Liver (tissue), 9 donors: ENCODE results near the gene ATXN7L3B. TPM values are rescaled to one million over a fixed set of nuclear protein-coding genes. Genes with fewer than 3 reads are reported as not detected.

ENCODE experiments used
- DNase-seq: peaks from one replicate; pipeline ENCODE4 v3.0.0-alpha.2; 2017; ENCODE audit warnings: low spot score
- H3K27ac ChIP-seq, 2 donors: one replicate each; pipeline ENCODE4 v1.7.0; 2013; ENCODE audit warnings: inconsistent platforms in 2 of 2, low read length in 2 of 2, control low read depth in 1 of 2, low read depth in 1 of 2, mild to moderate bottlenecking in 1 of 2
- H3K27me3 ChIP-seq, 4 donors: one replicate each; pipeline versions ENCODE4 v1.6.1 to v1.7.0; 2013; ENCODE audit warnings: low read length in 3 of 4, inconsistent platforms in 1 of 4, mild to moderate bottlenecking in 1 of 4, moderate library complexity in 1 of 4; ENCODE audit not compliant: control insufficient read depth in 4 of 4, insufficient read depth in 4 of 4
- H3K36me3 ChIP-seq, 4 donors: one replicate each; pipeline versions ENCODE4 v1.6.1 to v1.7.0; 2013; ENCODE audit warnings: low read length in 3 of 4, mild to moderate bottlenecking in 3 of 4, low read depth in 1 of 4, moderate library complexity in 1 of 4; ENCODE audit not compliant: control insufficient read depth in 4 of 4, insufficient read depth in 3 of 4
- H3K4me1 ChIP-seq, 4 donors: one replicate each; pipeline versions ENCODE4 v1.6.1 to v1.7.0; 2013; ENCODE audit warnings: low read length in 3 of 4, mild to moderate bottlenecking in 3 of 4, moderate library complexity in 1 of 4; ENCODE audit not compliant: control insufficient read depth in 4 of 4, insufficient read depth in 4 of 4
- H3K4me3 ChIP-seq, 3 donors: one replicate each; pipeline versions ENCODE4 v1.6.1 to v1.7.0; 2013; ENCODE audit warnings: low read length in 3 of 3, control low read depth in 1 of 3, low read depth in 1 of 3, mild to moderate bottlenecking in 1 of 3
- H3K9ac ChIP-seq, 2 donors: one replicate each; pipeline ENCODE4 v1.7.0; 2013; ENCODE audit warnings: low read length in 2 of 2, mild to moderate bottlenecking in 2 of 2, moderate library complexity in 2 of 2, control low read depth in 1 of 2, low read depth in 1 of 2
- H3K9me3 ChIP-seq, 4 donors: one replicate each; pipeline versions ENCODE4 v1.6.1 to v1.7.0; 2013; ENCODE audit warnings: low read length in 3 of 4; ENCODE audit not compliant: control insufficient read depth in 4 of 4
- EGR1 ChIP-seq, 2 donors: IDR thresholded peaks; 2 replicates each; pipeline ENCODE4 v1.6.1; 2016 to 2018; ENCODE audit warnings: antibody characterized with exemption in 2 of 2, low read depth in 2 of 2
- FOXA1 ChIP-seq: IDR thresholded peaks from 2 replicates; pipeline ENCODE4 v1.6.1; 2016; ENCODE audit warnings: antibody characterized with exemption
- FOXA2 ChIP-seq: IDR thresholded peaks from 2 replicates; pipeline ENCODE4 v1.6.1; 2016; ENCODE audit warnings: antibody characterized with exemption
- GABPA ChIP-seq, 2 donors: IDR thresholded peaks in 1 of 2; conservative IDR thresholded peaks in 1 of 2; 2 replicates each; pipeline ENCODE4 v1.6.1; 2016; ENCODE audit warnings: antibody characterized with exemption in 2 of 2, mild to moderate bottlenecking in 1 of 2, moderate library complexity in 1 of 2
- HNF4A ChIP-seq, 2 donors: conservative IDR thresholded peaks; 2 replicates each; pipeline ENCODE4 v1.6.1; 2016; ENCODE audit warnings: antibody characterized with exemption in 2 of 2, mild to moderate bottlenecking in 2 of 2
- JUND ChIP-seq, 2 donors: IDR thresholded peaks; 2 replicates each; pipeline ENCODE4 v1.6.1; 2016; ENCODE audit warnings: antibody characterized with exemption in 2 of 2
- NR2F2 ChIP-seq: IDR thresholded peaks from 2 replicates; pipeline ENCODE4 v1.6.1; 2016; ENCODE audit warnings: antibody characterized with exemption
- RAD21 ChIP-seq, 2 donors: IDR thresholded peaks; 2 replicates each; pipeline ENCODE4 v1.6.1; 2016; ENCODE audit warnings: antibody characterized with exemption in 2 of 2, mild to moderate bottlenecking in 2 of 2
- RXRA ChIP-seq, 2 donors: IDR thresholded peaks; 2 replicates each; pipeline ENCODE4 v1.6.1; 2017 to 2018; ENCODE audit warnings: antibody characterized with exemption in 2 of 2, mild to moderate bottlenecking in 1 of 2
- SP1 ChIP-seq: IDR thresholded peaks from 2 replicates; pipeline ENCODE4 v1.6.1; 2018; ENCODE audit warnings: antibody characterized with exemption, mild to moderate bottlenecking
- TAF1 ChIP-seq: conservative IDR thresholded peaks from 2 replicates; pipeline ENCODE4 v1.6.1; 2016; ENCODE audit warnings: antibody characterized with exemption, mild to moderate bottlenecking
- YY1 ChIP-seq: IDR thresholded peaks from 2 replicates; pipeline ENCODE4 v1.6.1; 2016; ENCODE audit warnings: antibody characterized with exemption, mild to moderate bottlenecking
- WGBS: extraction: QIAGEN DNeasy Blood & Tissue Kit; methylation state at CpG from one replicate; pipeline ENCODE4 v1.1.7; 2013; 5-methylcytosine and 5-hydroxymethylcytosine counted together
- polyA plus RNA-seq, 2 donors: library from polyadenylated mRNA; stranded (reverse) in 1 of 2; unstranded in 1 of 2; fragments of 200-250 nt in 1 of 2; fragments of >200 nt in 1 of 2; fragmentation: Nextera tagmentation in 1 of 2; extraction: Ambion mirVana in 1 of 2; gene quantifications; one replicate each; pipeline versions ENCODE4 v1.2.1 to v1.2.3, GENCODE V29; 2013 to 2015
- total RNA-seq, 2 donors: library from RNA; depleted of rRNA; stranded (reverse); fragments of >200 nt; gene quantifications; one replicate each; pipeline ENCODE4 v1.2.3, GENCODE V29; 2014
- TF ChIP-seq, protein P1 (sequence below): fragments of 150-350 bp; IDR thresholded peaks from 2 replicates; pipeline ENCODE4 v1.5.1; 2017; ENCODE audit warnings: improper control_type of control experiment, low read depth, low read length; ENCODE audit not compliant: missing input control
- TF ChIP-seq, protein P2 (sequence below): IDR thresholded peaks from 2 replicates; pipeline ENCODE4 v1.6.1; 2016; ENCODE audit warnings: antibody characterized with exemption
- TF ChIP-seq, protein P3 (sequence below): IDR thresholded peaks from 2 replicates; pipeline ENCODE4 v1.6.1; 2016; ENCODE audit warnings: antibody characterized with exemption, mild to moderate bottlenecking
- TF ChIP-seq, protein P4 (sequence below): IDR thresholded peaks from 2 replicates; pipeline ENCODE4 v1.6.1; 2016; ENCODE audit warnings: antibody characterized with exemption
- TF ChIP-seq, protein P5 (sequence below): IDR thresholded peaks from 2 replicates; pipeline ENCODE4 v1.6.1; 2016; ENCODE audit warnings: antibody characterized with exemption
- donor health status: healthy.
- donor health status: healthy.
- donor health status: healthy.
- donor health status: healthy.
- donor health status: healthy.

Gene ATXN7L3B
- total and polyA plus RNA-seq, 4 donors: 9.0 to 19.4 (median 12.6) TPM

DNA sequence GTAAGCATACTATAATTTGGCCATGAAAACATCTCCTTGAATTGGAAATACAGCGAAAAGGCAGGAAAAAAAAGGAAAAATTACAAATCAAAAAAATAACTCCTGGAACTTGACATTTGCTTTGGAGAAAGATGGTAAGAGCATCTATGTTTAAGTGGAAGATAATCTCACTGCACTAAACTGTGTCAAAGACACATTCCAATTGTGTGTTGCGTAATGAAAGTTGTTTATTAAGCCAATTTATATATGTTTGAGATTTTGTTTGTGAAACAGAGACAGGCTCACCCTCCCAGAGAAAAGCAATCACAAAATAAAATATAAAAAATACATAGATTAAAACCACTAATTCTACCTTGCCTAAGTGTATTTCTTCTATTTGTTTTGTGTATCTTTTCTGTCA lies 11.1 kb upstream of the ATXN7L3B start:
- Histone ChIP-seq H3K9me3 (no peaks in the 10 kb centered on the region), H3K27ac (no peak overlapping the region), H3K27me3 (no peaks in the 10 kb centered on the region), H3K4me1 (no peaks in the 10 kb centered on the region), H3K36me3 (no peaks in the 10 kb centered on the region), H3K9ac (no peak overlapping the region), H3K4me3 (no peak overlapping the region)
- no peak for TF ChIP-seq SP1
- TF ChIP-seq RXRA (IDR thresholded peaks at IDR 0.05): no peak
- TF ChIP-seq, protein P1, sequence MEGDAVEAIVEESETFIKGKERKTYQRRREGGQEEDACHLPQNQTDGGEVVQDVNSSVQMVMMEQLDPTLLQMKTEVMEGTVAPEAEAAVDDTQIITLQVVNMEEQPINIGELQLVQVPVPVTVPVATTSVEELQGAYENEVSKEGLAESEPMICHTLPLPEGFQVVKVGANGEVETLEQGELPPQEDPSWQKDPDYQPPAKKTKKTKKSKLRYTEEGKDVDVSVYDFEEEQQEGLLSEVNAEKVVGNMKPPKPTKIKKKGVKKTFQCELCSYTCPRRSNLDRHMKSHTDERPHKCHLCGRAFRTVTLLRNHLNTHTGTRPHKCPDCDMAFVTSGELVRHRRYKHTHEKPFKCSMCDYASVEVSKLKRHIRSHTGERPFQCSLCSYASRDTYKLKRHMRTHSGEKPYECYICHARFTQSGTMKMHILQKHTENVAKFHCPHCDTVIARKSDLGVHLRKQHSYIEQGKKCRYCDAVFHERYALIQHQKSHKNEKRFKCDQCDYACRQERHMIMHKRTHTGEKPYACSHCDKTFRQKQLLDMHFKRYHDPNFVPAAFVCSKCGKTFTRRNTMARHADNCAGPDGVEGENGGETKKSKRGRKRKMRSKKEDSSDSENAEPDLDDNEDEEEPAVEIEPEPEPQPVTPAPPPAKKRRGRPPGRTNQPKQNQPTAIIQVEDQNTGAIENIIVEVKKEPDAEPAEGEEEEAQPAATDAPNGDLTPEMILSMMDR: no peak
- TF ChIP-seq EGR1 (IDR thresholded peaks at IDR 0.05; ENCODE audit: low read depth in 2 of 2): no peak
- no peak for TF ChIP-seq HNF4A (conservative IDR thresholded peaks at IDR 0.05)
- no peak for TF ChIP-seq FOXA2
- TF ChIP-seq RAD21 (IDR thresholded peaks at IDR 0.05): no peak
- no peak for TF ChIP-seq GABPA (IDR thresholded peaks at IDR 0.05 in 1 of 2, conservative IDR thresholded peaks at IDR 0.05 in 1 of 2)
- TF ChIP-seq, protein P2, sequence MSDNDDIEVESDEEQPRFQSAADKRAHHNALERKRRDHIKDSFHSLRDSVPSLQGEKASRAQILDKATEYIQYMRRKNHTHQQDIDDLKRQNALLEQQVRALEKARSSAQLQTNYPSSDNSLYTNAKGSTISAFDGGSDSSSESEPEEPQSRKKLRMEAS: no peak
- TF ChIP-seq NR2F2: no peak
- no peak for TF ChIP-seq FOXA1
- TF ChIP-seq YY1: no peak
- TF ChIP-seq, protein P3, sequence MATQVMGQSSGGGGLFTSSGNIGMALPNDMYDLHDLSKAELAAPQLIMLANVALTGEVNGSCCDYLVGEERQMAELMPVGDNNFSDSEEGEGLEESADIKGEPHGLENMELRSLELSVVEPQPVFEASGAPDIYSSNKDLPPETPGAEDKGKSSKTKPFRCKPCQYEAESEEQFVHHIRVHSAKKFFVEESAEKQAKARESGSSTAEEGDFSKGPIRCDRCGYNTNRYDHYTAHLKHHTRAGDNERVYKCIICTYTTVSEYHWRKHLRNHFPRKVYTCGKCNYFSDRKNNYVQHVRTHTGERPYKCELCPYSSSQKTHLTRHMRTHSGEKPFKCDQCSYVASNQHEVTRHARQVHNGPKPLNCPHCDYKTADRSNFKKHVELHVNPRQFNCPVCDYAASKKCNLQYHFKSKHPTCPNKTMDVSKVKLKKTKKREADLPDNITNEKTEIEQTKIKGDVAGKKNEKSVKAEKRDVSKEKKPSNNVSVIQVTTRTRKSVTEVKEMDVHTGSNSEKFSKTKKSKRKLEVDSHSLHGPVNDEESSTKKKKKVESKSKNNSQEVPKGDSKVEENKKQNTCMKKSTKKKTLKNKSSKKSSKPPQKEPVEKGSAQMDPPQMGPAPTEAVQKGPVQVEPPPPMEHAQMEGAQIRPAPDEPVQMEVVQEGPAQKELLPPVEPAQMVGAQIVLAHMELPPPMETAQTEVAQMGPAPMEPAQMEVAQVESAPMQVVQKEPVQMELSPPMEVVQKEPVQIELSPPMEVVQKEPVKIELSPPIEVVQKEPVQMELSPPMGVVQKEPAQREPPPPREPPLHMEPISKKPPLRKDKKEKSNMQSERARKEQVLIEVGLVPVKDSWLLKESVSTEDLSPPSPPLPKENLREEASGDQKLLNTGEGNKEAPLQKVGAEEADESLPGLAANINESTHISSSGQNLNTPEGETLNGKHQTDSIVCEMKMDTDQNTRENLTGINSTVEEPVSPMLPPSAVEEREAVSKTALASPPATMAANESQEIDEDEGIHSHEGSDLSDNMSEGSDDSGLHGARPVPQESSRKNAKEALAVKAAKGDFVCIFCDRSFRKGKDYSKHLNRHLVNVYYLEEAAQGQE: no peak
- no peak for TF ChIP-seq TAF1
- TF ChIP-seq, protein P4, sequence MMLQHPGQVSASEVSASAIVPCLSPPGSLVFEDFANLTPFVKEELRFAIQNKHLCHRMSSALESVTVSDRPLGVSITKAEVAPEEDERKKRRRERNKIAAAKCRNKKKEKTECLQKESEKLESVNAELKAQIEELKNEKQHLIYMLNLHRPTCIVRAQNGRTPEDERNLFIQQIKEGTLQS: no peak
- no peak for TF ChIP-seq JUND (IDR thresholded peaks at IDR 0.05)
- DNase-seq: no peak
- WGBS: 79% methylated on average over 2 of the region's 2 CpGs

DNA sequence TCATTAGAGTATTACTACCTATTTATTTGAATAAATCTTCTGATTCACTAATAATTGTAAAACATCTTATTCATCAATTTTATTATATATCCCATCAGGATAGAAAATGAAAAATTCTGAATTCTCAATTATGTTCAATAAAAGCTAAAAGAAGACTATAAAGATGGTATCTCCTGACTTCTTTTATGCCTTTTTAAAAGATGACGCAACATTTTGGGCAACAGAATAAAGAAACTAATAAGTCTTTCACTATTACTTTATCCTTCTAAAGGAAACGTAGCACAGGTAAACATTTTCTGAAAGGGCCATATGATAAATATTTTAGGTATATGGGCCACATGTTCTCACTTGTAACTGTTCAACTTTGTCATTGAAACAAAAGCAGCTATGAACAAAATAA lies 10.1 kb upstream of the ATXN7L3B start:
- DNase-seq: no peak
- no peaks in the 10 kb centered on the region for H3K9me3 ChIP-seq
- no peaks in the 10 kb centered on the region for H3K27me3 ChIP-seq
- 70% methylated on average over 2 of the region's 2 CpGs for WGBS
- no peaks in the 10 kb centered on the region for H3K4me1 ChIP-seq
- H3K36me3 ChIP-seq: no peaks in the 10 kb centered on the region
- H3K9ac ChIP-seq: no peak overlapping the region
- no peak overlapping the region for H3K27ac ChIP-seq
- TF ChIP-seq, protein P2: no peak
- TF ChIP-seq, protein P5, sequence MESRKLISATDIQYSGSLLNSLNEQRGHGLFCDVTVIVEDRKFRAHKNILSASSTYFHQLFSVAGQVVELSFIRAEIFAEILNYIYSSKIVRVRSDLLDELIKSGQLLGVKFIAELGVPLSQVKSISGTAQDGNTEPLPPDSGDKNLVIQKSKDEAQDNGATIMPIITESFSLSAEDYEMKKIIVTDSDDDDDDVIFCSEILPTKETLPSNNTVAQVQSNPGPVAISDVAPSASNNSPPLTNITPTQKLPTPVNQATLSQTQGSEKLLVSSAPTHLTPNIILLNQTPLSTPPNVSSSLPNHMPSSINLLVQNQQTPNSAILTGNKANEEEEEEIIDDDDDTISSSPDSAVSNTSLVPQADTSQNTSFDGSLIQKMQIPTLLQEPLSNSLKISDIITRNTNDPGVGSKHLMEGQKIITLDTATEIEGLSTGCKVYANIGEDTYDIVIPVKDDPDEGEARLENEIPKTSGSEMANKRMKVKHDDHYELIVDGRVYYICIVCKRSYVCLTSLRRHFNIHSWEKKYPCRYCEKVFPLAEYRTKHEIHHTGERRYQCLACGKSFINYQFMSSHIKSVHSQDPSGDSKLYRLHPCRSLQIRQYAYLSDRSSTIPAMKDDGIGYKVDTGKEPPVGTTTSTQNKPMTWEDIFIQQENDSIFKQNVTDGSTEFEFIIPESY: no peak
- TF ChIP-seq, protein P3: no peak
- H3K4me3 ChIP-seq: no peak overlapping the region
